Measurements from ENCODE around the gene FBXO27. TPM values are rescaled to one million over a fixed set of nuclear protein-coding genes. Genes with fewer than 3 reads are reported as not detected.

Gene FBXO27
- total and polyA plus RNA-seq, 2 experiments from 2014 or later: 6.2 to 13.7 TPM

DNA sequence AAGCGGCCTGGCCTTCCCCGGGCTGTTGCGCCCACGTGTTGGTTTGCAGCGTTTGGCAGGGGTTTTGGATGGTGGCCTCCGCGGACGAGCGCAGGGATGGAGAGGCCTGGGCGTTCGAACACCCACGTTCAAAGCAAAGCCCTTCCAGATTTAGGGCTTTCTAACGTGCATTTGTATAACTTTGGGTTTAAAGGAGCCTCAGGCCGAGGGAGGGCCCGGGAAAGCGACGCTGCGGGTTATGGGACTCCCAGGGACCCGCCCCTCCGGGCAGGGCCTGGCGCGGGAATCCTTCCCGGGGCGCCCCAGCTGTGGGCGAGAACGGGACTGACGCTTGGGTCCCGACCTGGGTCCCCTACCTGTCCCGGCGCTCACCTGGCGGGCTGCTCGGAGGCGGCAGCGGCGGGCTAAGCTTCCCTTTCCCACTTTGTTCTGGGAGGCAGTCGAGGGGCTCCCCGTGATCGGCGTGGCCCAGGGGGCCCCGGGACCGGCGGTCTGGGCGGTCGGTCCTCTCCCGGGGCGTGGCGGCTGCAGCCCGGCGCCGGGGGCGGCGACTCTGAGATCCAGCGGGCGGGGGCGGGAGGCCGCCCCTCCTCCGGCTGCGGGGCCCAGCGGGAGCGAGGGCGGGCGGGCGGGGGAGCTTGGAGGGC is 57.0 kb downstream of the FBXO27 start, which contains the start of gene FBXO17:
TSS of gene FBXO17 (minus strand) at position 529 of the 647 bp plus-strand sequence. CDS start 25,423 bp downstream, outside the sequence.
- H3K27me3 ChIP-seq (ENCODE audit: insufficient read depth): no peaks in the 10 kb centered on the region
- peak within 1 kb of the TSS; percentile 77 for H3K4me2 ChIP-seq
- peaks cover 22% of the 10 kb centered on the region for H3K79me2 ChIP-seq (replicated peaks; ENCODE audit: insufficient read depth)
- peak within 1 kb of the TSS; percentile 81 for H3K27ac ChIP-seq (ENCODE audit: low read depth)
- 0 out of 2 replicates have a peak, but pooled peaks cover 5% of the 10 kb centered on the region for H3F3A ChIP-seq (replicated peaks; ENCODE audit: low read depth)
- ATAC-seq: peak; percentile 75
- peak within 1 kb of the TSS; percentile 93 for H3K4me3 Mint-ChIP-seq
- peaks cover 13% of the 10 kb centered on the region for H3K27me3 Mint-ChIP-seq (ENCODE audit: insufficient read depth, low read depth, poor library complexity)
- no peaks in the 10 kb centered on the region; the same call in 1 of the 2 replicates for H4K20me1 ChIP-seq (replicated peaks; ENCODE audit: insufficient read depth)
- peaks cover 13% of the 10 kb centered on the region for H3K9me3 Mint-ChIP-seq
- H3K27ac Mint-ChIP-seq: peak within 1 kb of the TSS; percentile 89
- H3K4me1 Mint-ChIP-seq: peaks cover 11% of the 10 kb centered on the region
- TF ChIP-seq ZNF331 (CRISPR knock-in tag; IDR thresholded peaks at IDR 0.05; ENCODE audit: low read depth) (no peak), POLR2AphosphoS5 (IDR thresholded peaks at IDR 0.05; ENCODE audit: low read depth) (peak; percentile 54; the same call in 1 of the 2 replicates)
- TF ChIP-seq, protein P1, sequence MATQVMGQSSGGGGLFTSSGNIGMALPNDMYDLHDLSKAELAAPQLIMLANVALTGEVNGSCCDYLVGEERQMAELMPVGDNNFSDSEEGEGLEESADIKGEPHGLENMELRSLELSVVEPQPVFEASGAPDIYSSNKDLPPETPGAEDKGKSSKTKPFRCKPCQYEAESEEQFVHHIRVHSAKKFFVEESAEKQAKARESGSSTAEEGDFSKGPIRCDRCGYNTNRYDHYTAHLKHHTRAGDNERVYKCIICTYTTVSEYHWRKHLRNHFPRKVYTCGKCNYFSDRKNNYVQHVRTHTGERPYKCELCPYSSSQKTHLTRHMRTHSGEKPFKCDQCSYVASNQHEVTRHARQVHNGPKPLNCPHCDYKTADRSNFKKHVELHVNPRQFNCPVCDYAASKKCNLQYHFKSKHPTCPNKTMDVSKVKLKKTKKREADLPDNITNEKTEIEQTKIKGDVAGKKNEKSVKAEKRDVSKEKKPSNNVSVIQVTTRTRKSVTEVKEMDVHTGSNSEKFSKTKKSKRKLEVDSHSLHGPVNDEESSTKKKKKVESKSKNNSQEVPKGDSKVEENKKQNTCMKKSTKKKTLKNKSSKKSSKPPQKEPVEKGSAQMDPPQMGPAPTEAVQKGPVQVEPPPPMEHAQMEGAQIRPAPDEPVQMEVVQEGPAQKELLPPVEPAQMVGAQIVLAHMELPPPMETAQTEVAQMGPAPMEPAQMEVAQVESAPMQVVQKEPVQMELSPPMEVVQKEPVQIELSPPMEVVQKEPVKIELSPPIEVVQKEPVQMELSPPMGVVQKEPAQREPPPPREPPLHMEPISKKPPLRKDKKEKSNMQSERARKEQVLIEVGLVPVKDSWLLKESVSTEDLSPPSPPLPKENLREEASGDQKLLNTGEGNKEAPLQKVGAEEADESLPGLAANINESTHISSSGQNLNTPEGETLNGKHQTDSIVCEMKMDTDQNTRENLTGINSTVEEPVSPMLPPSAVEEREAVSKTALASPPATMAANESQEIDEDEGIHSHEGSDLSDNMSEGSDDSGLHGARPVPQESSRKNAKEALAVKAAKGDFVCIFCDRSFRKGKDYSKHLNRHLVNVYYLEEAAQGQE (IDR thresholded peaks at IDR 0.05; ENCODE audit: unreplicated experiment): peak; percentile 12
- peaks cover 9% of the 10 kb centered on the region for H3K4me1 ChIP-seq (ENCODE audit: insufficient read depth)
- H2AFZ ChIP-seq: peak within 1 kb of the TSS; percentile 96
- H3K36me3 ChIP-seq (ENCODE audit: insufficient read depth): no peaks in the 10 kb centered on the region
- DNase-seq (ENCODE audit: low spot score): peak; percentile 70
- H3K4me3 ChIP-seq: peak within 1 kb of the TSS; percentile 54
- H3K36me3 Mint-ChIP-seq (ENCODE audit: low read depth): peaks cover 16% of the 10 kb centered on the region
- H3K9me2 ChIP-seq (ENCODE audit: insufficient read depth): no peaks in the 10 kb centered on the region; the same call in 1 of the 2 replicates

DNA sequence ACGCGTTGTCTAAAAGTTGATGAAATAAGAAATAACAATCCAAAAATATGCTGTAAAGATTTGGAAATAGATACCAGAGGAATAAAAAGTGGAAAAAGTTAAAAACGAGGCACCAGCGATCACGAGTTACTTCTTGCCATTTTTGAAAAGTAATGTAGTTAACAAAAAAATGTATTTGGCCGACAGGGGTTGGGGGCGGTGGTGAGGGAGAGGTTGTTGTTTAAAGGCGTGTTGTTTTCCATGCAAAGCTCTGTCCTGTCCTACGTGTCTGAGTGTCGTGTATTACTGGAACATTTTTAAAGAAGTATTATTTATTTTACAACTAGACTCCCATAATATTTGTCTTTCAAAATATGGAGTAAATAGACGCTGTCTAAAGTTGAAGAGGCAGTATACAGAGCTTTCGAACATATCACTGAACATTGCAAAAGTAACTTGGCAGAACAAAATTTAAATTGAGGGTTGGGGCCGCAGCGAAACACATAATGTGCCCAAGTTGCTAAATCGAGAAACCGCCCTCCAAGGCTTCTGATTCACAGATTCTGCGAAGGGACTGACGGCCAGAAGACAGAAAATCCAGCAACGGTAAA is 57.6 kb downstream of the FBXO27 start:
- H3K4me3 Mint-ChIP-seq: peak overlapping the region; percentile 93
- Histone ChIP-seq H3K4me2 (peak overlapping the region; percentile 77), H3K79me2 (replicated peaks; ENCODE audit: insufficient read depth) (peaks cover 26% of the 10 kb centered on the region), H3K9me2 (ENCODE audit: insufficient read depth) (no peaks in the 10 kb centered on the region; the same call in 1 of the 2 replicates), H3F3A (replicated peaks; ENCODE audit: low read depth) (0 out of 2 replicates have a peak, but pooled peaks cover 5% of the 10 kb centered on the region), H3K27ac (ENCODE audit: low read depth) (0 out of 2 replicates have a peak overlapping the region, but pooled peaks have one; percentile 5), H3K27me3 (ENCODE audit: insufficient read depth) (no peaks in the 10 kb centered on the region), H4K20me1 (replicated peaks; ENCODE audit: insufficient read depth) (no peaks in the 10 kb centered on the region; the same call in 1 of the 2 replicates), H3K36me3 (ENCODE audit: insufficient read depth) (no peaks in the 10 kb centered on the region), H3K4me1 (ENCODE audit: insufficient read depth) (peaks cover 9% of the 10 kb centered on the region), H3K4me3 (peak overlapping the region; percentile 54), H2AFZ (peak overlapping the region; percentile 96)
- H3K4me1 Mint-ChIP-seq: peaks cover 11% of the 10 kb centered on the region
- peaks cover 13% of the 10 kb centered on the region for H3K36me3 Mint-ChIP-seq (ENCODE audit: low read depth)
- no peak for ATAC-seq
- H3K27me3 Mint-ChIP-seq (ENCODE audit: insufficient read depth, low read depth, poor library complexity): peaks cover 13% of the 10 kb centered on the region
- no peak for DNase-seq (ENCODE audit: low spot score)
- H3K27ac Mint-ChIP-seq: peak overlapping the region; percentile 82; the same call in 1 of the 2 replicates
- peaks cover 7% of the 10 kb centered on the region for H3K9me3 Mint-ChIP-seq
- TF ChIP-seq POLR2AphosphoS5 (IDR thresholded peaks at IDR 0.05; ENCODE audit: low read depth) (no peak), NANOG (IDR thresholded peaks at IDR 0.05; ENCODE audit: borderline replicate concordance) (no peak), EZH2phosphoT487 (IDR thresholded peaks at IDR 0.05; ENCODE audit: unreplicated experiment) (no peak), CREB1 (CRISPR knock-in tag; IDR thresholded peaks at IDR 0.05; ENCODE audit: low read depth) (no peak)
- TF ChIP-seq, protein P2, sequence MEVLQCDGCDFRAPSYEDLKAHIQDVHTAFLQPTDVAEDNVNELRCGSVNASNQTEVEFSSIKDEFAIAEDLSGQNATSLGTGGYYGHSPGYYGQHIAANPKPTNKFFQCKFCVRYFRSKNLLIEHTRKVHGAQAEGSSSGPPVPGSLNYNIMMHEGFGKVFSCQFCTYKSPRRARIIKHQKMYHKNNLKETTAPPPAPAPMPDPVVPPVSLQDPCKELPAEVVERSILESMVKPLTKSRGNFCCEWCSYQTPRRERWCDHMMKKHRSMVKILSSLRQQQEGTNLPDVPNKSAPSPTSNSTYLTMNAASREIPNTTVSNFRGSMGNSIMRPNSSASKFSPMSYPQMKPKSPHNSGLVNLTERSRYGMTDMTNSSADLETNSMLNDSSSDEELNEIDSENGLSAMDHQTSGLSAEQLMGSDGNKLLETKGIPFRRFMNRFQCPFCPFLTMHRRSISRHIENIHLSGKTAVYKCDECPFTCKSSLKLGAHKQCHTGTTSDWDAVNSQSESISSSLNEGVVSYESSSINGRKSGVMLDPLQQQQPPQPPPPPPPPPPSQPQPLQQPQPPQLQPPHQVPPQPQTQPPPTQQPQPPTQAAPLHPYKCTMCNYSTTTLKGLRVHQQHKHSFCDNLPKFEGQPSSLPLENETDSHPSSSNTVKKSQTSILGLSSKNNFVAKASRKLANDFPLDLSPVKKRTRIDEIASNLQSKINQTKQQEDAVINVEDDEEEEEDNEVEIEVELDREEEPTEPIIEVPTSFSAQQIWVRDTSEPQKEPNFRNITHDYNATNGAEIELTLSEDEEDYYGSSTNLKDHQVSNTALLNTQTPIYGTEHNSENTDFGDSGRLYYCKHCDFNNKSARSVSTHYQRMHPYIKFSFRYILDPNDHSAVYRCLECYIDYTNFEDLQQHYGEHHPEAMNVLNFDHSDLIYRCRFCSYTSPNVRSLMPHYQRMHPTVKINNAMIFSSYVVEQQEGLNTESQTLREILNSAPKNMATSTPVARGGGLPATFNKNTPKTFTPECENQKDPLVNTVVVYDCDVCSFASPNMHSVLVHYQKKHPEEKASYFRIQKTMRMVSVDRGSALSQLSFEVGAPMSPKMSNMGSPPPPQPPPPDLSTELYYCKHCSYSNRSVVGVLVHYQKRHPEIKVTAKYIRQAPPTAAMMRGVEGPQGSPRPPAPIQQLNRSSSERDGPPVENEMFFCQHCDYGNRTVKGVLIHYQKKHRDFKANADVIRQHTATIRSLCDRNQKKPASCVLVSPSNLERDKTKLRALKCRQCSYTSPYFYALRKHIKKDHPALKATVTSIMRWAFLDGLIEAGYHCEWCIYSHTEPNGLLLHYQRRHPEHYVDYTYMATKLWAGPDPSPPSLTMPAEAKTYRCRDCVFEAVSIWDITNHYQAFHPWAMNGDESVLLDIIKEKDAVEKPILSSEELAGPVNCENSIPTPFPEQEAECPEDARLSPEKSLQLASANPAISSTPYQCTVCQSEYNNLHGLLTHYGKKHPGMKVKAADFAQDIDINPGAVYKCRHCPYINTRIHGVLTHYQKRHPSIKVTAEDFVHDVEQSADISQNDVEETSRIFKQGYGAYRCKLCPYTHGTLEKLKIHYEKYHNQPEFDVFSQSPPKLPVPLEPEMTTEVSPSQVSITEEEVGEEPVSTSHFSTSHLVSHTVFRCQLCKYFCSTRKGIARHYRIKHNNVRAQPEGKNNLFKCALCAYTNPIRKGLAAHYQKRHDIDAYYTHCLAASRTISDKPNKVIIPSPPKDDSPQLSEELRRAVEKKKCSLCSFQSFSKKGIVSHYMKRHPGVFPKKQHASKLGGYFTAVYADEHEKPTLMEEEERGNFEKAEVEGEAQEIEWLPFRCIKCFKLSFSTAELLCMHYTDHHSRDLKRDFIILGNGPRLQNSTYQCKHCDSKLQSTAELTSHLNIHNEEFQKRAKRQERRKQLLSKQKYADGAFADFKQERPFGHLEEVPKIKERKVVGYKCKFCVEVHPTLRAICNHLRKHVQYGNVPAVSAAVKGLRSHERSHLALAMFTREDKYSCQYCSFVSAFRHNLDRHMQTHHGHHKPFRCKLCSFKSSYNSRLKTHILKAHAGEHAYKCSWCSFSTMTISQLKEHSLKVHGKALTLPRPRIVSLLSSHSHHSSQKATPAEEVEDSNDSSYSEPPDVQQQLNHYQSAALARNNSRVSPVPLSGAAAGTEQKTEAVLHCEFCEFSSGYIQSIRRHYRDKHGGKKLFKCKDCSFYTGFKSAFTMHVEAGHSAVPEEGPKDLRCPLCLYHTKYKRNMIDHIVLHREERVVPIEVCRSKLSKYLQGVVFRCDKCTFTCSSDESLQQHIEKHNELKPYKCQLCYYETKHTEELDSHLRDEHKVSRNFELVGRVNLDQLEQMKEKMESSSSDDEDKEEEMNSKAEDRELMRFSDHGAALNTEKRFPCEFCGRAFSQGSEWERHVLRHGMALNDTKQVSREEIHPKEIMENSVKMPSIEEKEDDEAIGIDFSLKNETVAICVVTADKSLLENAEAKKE (CRISPR knock-in tag; IDR thresholded peaks at IDR 0.05): no peak

Data from GM23338 (cell line).